ENCODE data around the gene MCF2L2.

GRCh38 chr3:183161552-183162336 is 266.7 kb downstream of the MCF2L2 start:
- TF ChIP-seq POLR2A (IDR thresholded peaks at IDR 0.05) (no peak), CTCF (IDR thresholded peaks at IDR 0.05) (no peak)

Measured in thyroid gland (tissue), 4 donors.